ENCODE data around the gene PTPRG. TPM values are rescaled to one million over a fixed set of nuclear protein-coding genes. Genes with fewer than 3 reads are reported as not detected.

Gene PTPRG
- total RNA-seq, 1 experiment from 2014 or later = 0.74 TPM

DNA sequence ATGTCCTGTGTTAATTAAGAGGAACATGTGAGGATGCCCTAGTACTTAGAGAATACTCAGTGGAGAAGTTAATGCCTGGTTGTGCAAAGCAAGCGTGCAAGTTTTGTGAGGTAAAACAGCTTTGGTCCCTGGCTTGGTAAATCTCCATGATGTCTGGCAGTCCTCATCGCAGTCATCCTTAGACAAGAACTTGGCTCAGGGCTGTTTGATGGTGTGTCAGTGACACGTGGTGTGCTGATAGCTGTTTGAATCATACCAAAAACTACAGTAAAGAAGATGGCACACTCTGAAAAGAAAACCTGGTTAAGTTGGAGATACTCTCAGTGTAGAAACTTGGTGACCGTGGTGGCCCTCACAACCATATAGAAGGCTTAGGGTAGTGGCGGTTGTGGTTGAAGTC, 450.3 kb downstream of the PTPRG start:
- H3K4me1 ChIP-seq (ENCODE audit: control insufficient read depth, insufficient read depth, low read length) = no peaks in the 10 kb centered on the region
- DNase-seq (ENCODE audit: low read depth, low spot score) = no peak
- no peaks in the 10 kb centered on the region for H3K27me3 ChIP-seq (ENCODE audit: control insufficient read depth, insufficient read depth, low read length)
- POLR2A ChIA-PET = no interaction called here
- H3K27ac ChIP-seq (ENCODE audit: low read length) = no peak overlapping the region
- TF ChIP-seq POLR2AphosphoS5 (IDR thresholded peaks at IDR 0.05; ENCODE audit: low read depth, low read length) (no peak), SIN3A (IDR thresholded peaks at IDR 0.05; ENCODE audit: borderline replicate concordance, insufficient read depth, low read depth, low read length) (no peak), TCF7L2 (IDR thresholded peaks at IDR 0.05; ENCODE audit: low read depth, low read length) (no peak)
- TF ChIP-seq, protein P1, sequence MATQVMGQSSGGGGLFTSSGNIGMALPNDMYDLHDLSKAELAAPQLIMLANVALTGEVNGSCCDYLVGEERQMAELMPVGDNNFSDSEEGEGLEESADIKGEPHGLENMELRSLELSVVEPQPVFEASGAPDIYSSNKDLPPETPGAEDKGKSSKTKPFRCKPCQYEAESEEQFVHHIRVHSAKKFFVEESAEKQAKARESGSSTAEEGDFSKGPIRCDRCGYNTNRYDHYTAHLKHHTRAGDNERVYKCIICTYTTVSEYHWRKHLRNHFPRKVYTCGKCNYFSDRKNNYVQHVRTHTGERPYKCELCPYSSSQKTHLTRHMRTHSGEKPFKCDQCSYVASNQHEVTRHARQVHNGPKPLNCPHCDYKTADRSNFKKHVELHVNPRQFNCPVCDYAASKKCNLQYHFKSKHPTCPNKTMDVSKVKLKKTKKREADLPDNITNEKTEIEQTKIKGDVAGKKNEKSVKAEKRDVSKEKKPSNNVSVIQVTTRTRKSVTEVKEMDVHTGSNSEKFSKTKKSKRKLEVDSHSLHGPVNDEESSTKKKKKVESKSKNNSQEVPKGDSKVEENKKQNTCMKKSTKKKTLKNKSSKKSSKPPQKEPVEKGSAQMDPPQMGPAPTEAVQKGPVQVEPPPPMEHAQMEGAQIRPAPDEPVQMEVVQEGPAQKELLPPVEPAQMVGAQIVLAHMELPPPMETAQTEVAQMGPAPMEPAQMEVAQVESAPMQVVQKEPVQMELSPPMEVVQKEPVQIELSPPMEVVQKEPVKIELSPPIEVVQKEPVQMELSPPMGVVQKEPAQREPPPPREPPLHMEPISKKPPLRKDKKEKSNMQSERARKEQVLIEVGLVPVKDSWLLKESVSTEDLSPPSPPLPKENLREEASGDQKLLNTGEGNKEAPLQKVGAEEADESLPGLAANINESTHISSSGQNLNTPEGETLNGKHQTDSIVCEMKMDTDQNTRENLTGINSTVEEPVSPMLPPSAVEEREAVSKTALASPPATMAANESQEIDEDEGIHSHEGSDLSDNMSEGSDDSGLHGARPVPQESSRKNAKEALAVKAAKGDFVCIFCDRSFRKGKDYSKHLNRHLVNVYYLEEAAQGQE (IDR thresholded peaks at IDR 0.05; ENCODE audit: insufficient read depth in 1 of 2, low read depth in 2 of 2, low read length in 1 of 2) = no peak
- TF ChIP-seq, protein P2, sequence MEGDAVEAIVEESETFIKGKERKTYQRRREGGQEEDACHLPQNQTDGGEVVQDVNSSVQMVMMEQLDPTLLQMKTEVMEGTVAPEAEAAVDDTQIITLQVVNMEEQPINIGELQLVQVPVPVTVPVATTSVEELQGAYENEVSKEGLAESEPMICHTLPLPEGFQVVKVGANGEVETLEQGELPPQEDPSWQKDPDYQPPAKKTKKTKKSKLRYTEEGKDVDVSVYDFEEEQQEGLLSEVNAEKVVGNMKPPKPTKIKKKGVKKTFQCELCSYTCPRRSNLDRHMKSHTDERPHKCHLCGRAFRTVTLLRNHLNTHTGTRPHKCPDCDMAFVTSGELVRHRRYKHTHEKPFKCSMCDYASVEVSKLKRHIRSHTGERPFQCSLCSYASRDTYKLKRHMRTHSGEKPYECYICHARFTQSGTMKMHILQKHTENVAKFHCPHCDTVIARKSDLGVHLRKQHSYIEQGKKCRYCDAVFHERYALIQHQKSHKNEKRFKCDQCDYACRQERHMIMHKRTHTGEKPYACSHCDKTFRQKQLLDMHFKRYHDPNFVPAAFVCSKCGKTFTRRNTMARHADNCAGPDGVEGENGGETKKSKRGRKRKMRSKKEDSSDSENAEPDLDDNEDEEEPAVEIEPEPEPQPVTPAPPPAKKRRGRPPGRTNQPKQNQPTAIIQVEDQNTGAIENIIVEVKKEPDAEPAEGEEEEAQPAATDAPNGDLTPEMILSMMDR (IDR thresholded peaks at IDR 0.05) = no peak
- BruUV-seq (replicated peaks) = no TSS peak
- in situ Hi-C loops (cut with HindIII; ENCODE audit: low pct_unique_long_range_greater_than_20kb, low sequenced_read_pairs) (no loop called here), intact Hi-C loops (cut with micrococcal nuclease; ENCODE audit: unreplicated experiment) (no loop called here)
- no peak overlapping the region for H3K4me3 ChIP-seq (ENCODE audit: low read depth in 2 of 2, low read length in 2 of 2)
- no peak for ATAC-seq
- H3K9me3 ChIP-seq (ENCODE audit: control insufficient read depth, insufficient read depth, low read depth, low read length) = no peaks in the 10 kb centered on the region
- no peaks in the 10 kb centered on the region for H3K36me3 ChIP-seq (ENCODE audit: control insufficient read depth, insufficient read depth, low read length)
- CTCF ChIA-PET = no interaction called here

DNA sequence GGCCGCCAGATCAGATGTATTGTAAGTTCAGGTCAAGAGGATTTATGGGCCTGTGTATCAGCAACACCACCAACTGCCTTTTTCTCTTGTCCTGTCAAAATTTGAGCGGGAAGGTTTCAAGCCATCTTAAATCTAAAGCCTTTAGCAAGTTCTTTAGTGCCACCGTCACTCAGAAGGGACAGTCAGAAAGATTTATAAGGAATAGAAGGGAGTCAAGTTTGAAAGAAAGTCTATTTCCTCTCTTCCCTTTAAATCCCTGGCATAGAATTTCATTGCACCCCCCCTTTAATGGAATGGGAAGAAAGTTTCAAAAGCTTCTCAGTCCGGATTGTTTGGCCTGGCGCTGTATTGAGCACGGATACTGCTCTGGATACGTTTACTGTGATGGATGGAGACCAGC, 452.6 kb downstream of the PTPRG start:
- Histone ChIP-seq H3K27ac (ENCODE audit: low read length) (no peak overlapping the region), H3K9me3 (ENCODE audit: control insufficient read depth, insufficient read depth, low read depth, low read length) (no peaks in the 10 kb centered on the region), H3K27me3 (ENCODE audit: control insufficient read depth, insufficient read depth, low read length) (no peaks in the 10 kb centered on the region), H3K4me1 (ENCODE audit: control insufficient read depth, insufficient read depth, low read length) (no peaks in the 10 kb centered on the region), H3K4me3 (ENCODE audit: low read depth in 2 of 2, low read length in 2 of 2) (no peak overlapping the region), H3K36me3 (ENCODE audit: control insufficient read depth, insufficient read depth, low read length) (no peaks in the 10 kb centered on the region)
- CTCF ChIA-PET = no interaction called here
- POLR2A ChIA-PET = no interaction called here
- DNase-seq (ENCODE audit: low read depth, low spot score) (no peak), ATAC-seq (no peak)
- intact Hi-C loops (cut with micrococcal nuclease; ENCODE audit: unreplicated experiment) (no loop called here), in situ Hi-C loops (cut with HindIII; ENCODE audit: low pct_unique_long_range_greater_than_20kb, low sequenced_read_pairs) (no loop called here)
- no peak for TF ChIP-seq POLR2AphosphoS5 (IDR thresholded peaks at IDR 0.05; ENCODE audit: low read depth, low read length)
- TF ChIP-seq, protein P2 (IDR thresholded peaks at IDR 0.05) = no peak
- TF ChIP-seq, protein P1 (IDR thresholded peaks at IDR 0.05; ENCODE audit: insufficient read depth in 1 of 2, low read depth in 2 of 2, low read length in 1 of 2) = no peak
- TF ChIP-seq TCF7L2 (IDR thresholded peaks at IDR 0.05; ENCODE audit: low read depth, low read length) = no peak
- no peak for TF ChIP-seq SIN3A (IDR thresholded peaks at IDR 0.05; ENCODE audit: borderline replicate concordance, insufficient read depth, low read depth, low read length)
- no TSS peak for BruUV-seq (replicated peaks)

Data from Panc1 (cell line).